ENCODE measurements around the gene GAS7.

Gene GAS7

GRCh38 chr17:10200016-10200415, 1.6 kb upstream of the GAS7 start:
- no peak for DNase-seq

- DNase-seq = no peak
Observed at GRCh38 chr17:10197721-10198508, 491 bp downstream of the GAS7 start.

GRCh38 chr17:10197362-10197720, 1.1 kb downstream of the GAS7 start:
- DNase-seq = no peak

GRCh38 chr17:10196941-10197340, 1.5 kb downstream of the GAS7 start:
- no peak for DNase-seq

GRCh38 chr17:10196384-10196895, 2.0 kb downstream of the GAS7 start:
- no peak for DNase-seq

- DNase-seq = no peak
Observed at GRCh38 chr17:10195090-10195805, 3.2 kb downstream of the GAS7 start.

GRCh38 chr17:10193632-10194031, 4.8 kb downstream of the GAS7 start:
- no peak for DNase-seq

- no peak for DNase-seq
Observed at GRCh38 chr17:10192972-10193371, 5.4 kb downstream of the GAS7 start.

- DNase-seq = no peak
Observed at GRCh38 chr17:10192461-10192860, 5.9 kb downstream of the GAS7 start.

- DNase-seq = no peak
Observed at GRCh38 chr17:10187456-10187855, 10.9 kb downstream of the GAS7 start.

- no peak for DNase-seq
Observed at GRCh38 chr17:10186771-10187410, 11.5 kb downstream of the GAS7 start.

GRCh38 chr17:10183931-10184930, 14.2 kb downstream of the GAS7 start:
- no peak for DNase-seq

GRCh38 chr17:10182785-10183184, 15.6 kb downstream of the GAS7 start:
- no peak for DNase-seq

GRCh38 chr17:10178506-10178991, 19.9 kb downstream of the GAS7 start:
- no peak for DNase-seq

- DNase-seq = no peak
Observed at GRCh38 chr17:10177913-10178505, 20.4 kb downstream of the GAS7 start.

GRCh38 chr17:10177131-10177912, 21.1 kb downstream of the GAS7 start:
- DNase-seq = no peak

- DNase-seq = no peak
Observed at GRCh38 chr17:10173913-10174312, 24.5 kb downstream of the GAS7 start.

- DNase-seq = no peak
Observed at GRCh38 chr17:10172778-10173177, 25.6 kb downstream of the GAS7 start.

- DNase-seq = no peak
Observed at GRCh38 chr17:10172241-10172741, 26.1 kb downstream of the GAS7 start.

GRCh38 chr17:10171581-10171981, 26.8 kb downstream of the GAS7 start:
- DNase-seq = no peak

- DNase-seq = no peak
Observed at GRCh38 chr17:10171122-10171571, 27.3 kb downstream of the GAS7 start.

Measured in CD4-positive, alpha-beta T cell treated with Interleukin-21 for 1 hour (primary cell).